Hepatocyte (in vitro differentiated cells): ENCODE results near the gene TM4SF1. TPM values are rescaled to one million over a fixed set of nuclear protein-coding genes. Genes with fewer than 3 reads are reported as not detected.

ENCODE experiments used
- DNase-seq: peaks from one replicate; pipeline ENCODE4 v3.0.0-alpha.2; 2016; ENCODE audit warnings: low spot score
- H2AFZ ChIP-seq: fragments of 200-600 bp; sonication (generic); 2 replicates; pipeline ENCODE4 v1.6.0; 2016; ENCODE audit warnings: antibody characterized with exemption, mild to moderate bottlenecking
- H3K27ac ChIP-seq: fragments of 200-600 bp; sonication (generic); 2 replicates; pipeline ENCODE4 v1.5.1; 2016; ENCODE audit warnings: mild to moderate bottlenecking
- H3K27me3 ChIP-seq: fragments of 200-600 bp; sonication (generic); 2 replicates; pipeline ENCODE4 v1.6.1; 2016
- H3K36me3 ChIP-seq: fragments of 200-600 bp; sonication (generic); replicated peaks from 2 replicates; pipeline ENCODE4 v1.5.1; 2016; ENCODE audit warnings: low read depth; ENCODE audit not compliant: insufficient read depth
- H3K4me1 ChIP-seq: fragments of 200-600 bp; sonication (generic); 2 replicates; pipeline ENCODE4 v1.5.1; 2016; ENCODE audit warnings: mild to moderate bottlenecking, moderate library complexity; ENCODE audit not compliant: insufficient read depth
- H3K4me2 ChIP-seq: fragments of 200-600 bp; sonication (generic); 2 replicates; pipeline ENCODE4 v1.6.0; 2016
- H3K4me3 ChIP-seq: fragments of 200-600 bp; sonication (generic); 2 replicates; pipeline ENCODE4 v1.5.1; 2016; ENCODE audit warnings: mild to moderate bottlenecking
- H3K79me2 ChIP-seq: fragments of 200-600 bp; sonication (generic); 2 replicates; pipeline ENCODE4 v1.6.0; 2017; ENCODE audit warnings: mild to moderate bottlenecking
- H3K9me2 ChIP-seq: fragments of 200-600 bp; sonication (generic); replicated peaks from 2 replicates; pipeline ENCODE4 v1.6.0; 2017; ENCODE audit warnings: mild to moderate bottlenecking; ENCODE audit not compliant: insufficient read depth
- H3K9me3 ChIP-seq: fragments of 200-600 bp; sonication (generic); 2 replicates; pipeline ENCODE4 v1.5.1; 2016; ENCODE audit warnings: low read depth, mild to moderate bottlenecking
- H4K20me1 ChIP-seq: fragments of 200-600 bp; sonication (generic); 2 replicates; pipeline ENCODE4 v1.6.0; 2016; ENCODE audit warnings: mild to moderate bottlenecking; ENCODE audit not compliant: insufficient read depth, poor library complexity, severe bottlenecking
- CTCF ChIP-seq: fragments of 200-600 bp; sonication (generic); IDR thresholded peaks from 2 replicates; pipeline ENCODE4 v1.5.1; 2016; ENCODE audit warnings: antibody characterized with exemption, mild to moderate bottlenecking; ENCODE audit not compliant: poor library complexity
- EZH2 ChIP-seq: fragments of 200-600 bp; sonication (generic); IDR thresholded peaks from 2 replicates; pipeline ENCODE4 v1.6.1; 2016; ENCODE audit warnings: antibody characterized with exemption, mild to moderate bottlenecking, borderline replicate concordance
- EZH2phosphoT487 ChIP-seq: fragments of 200-600 bp; sonication (generic); IDR thresholded peaks from one replicate; pipeline ENCODE4 v1.6.1; 2018; ENCODE audit warnings: antibody characterized with exemption, mild to moderate bottlenecking, low read depth, moderate library complexity; ENCODE audit not compliant: unreplicated experiment, severe bottlenecking
- WGBS: methylation state at CpG from one replicate; pipeline ENCODE4 v1.1.6; 2016; ENCODE audit warnings: low lambda C conversion rate; ENCODE audit errors: missing lambda C conversion rate; 5-methylcytosine and 5-hydroxymethylcytosine counted together
- polyA plus RNA-seq: library from polyadenylated mRNA; unstranded; fragments of >200 nt; fragmentation: Nextera tagmentation; extraction: Ambion mirVana; gene quantifications from 2 replicates; pipeline ENCODE4 v1.2.1, GENCODE V29; 2016
- total RNA-seq: library from RNA; depleted of rRNA; stranded (reverse); fragments of >200 nt; gene quantifications from 2 replicates; pipeline ENCODE4 v1.2.3, GENCODE V29; 2014

Gene TM4SF1
- total and polyA plus RNA-seq, 2 experiments from 2014 or later = 166 to 179 TPM

GRCh38 chr3:149330609-149331331 lies 46.7 kb downstream of the TM4SF1 start:
- Histone ChIP-seq H4K20me1 (no peaks in the 10 kb centered on the region), H3K27ac (no peak overlapping the region), H3K9me3 (no peaks in the 10 kb centered on the region), H3K27me3 (no peaks in the 10 kb centered on the region), H2AFZ (no peak overlapping the region), H3K4me1 (no peaks in the 10 kb centered on the region), H3K4me3 (no peak overlapping the region), H3K4me2 (no peak overlapping the region), H3K79me2 (no peaks in the 10 kb centered on the region), H3K36me3 (no peaks in the 10 kb centered on the region), H3K9me2 (no peaks in the 10 kb centered on the region)
- DNase-seq = no peak
- TF ChIP-seq CTCF (no peak), EZH2 (no peak), EZH2phosphoT487 (no peak)
- 93% methylated on average over 2 of the region's 2 CpGs for WGBS

GRCh38 chr3:149327156-149327555 lies 50.3 kb downstream of the TM4SF1 start:
- Histone ChIP-seq H3K4me3 (no peak overlapping the region), H3K27ac (no peak overlapping the region), H2AFZ (no peak overlapping the region), H3K9me2 (no peaks in the 10 kb centered on the region), H3K79me2 (no peaks in the 10 kb centered on the region), H4K20me1 (no peaks in the 10 kb centered on the region), H3K9me3 (no peaks in the 10 kb centered on the region), H3K4me2 (no peak overlapping the region), H3K4me1 (no peaks in the 10 kb centered on the region), H3K36me3 (no peaks in the 10 kb centered on the region), H3K27me3 (no peaks in the 10 kb centered on the region)
- TF ChIP-seq EZH2 = no peak
- no peak for TF ChIP-seq CTCF
- TF ChIP-seq EZH2phosphoT487 = no peak
- DNase-seq = no peak
- 92% methylated on average over 2 of the region's 2 CpGs for WGBS

- Histone ChIP-seq H4K20me1 (no peaks in the 10 kb centered on the region), H3K4me1 (no peaks in the 10 kb centered on the region), H3K79me2 (no peaks in the 10 kb centered on the region), H3K9me3 (no peaks in the 10 kb centered on the region), H3K27ac (no peak overlapping the region), H2AFZ (no peak overlapping the region), H3K27me3 (no peaks in the 10 kb centered on the region), H3K9me2 (no peaks in the 10 kb centered on the region), H3K4me3 (no peak overlapping the region), H3K36me3 (no peaks in the 10 kb centered on the region), H3K4me2 (no peak overlapping the region)
- no peak for DNase-seq
- TF ChIP-seq CTCF (no peak), EZH2 (no peak), EZH2phosphoT487 (no peak)
Measured at GRCh38 chr3:149325581-149325980, 51.9 kb downstream of the TM4SF1 start.

GRCh38 chr3:149324332-149324731 lies 53.1 kb downstream of the TM4SF1 start:
- H3K4me3 ChIP-seq = no peak overlapping the region
- no peaks in the 10 kb centered on the region for H3K79me2 ChIP-seq
- no peak for DNase-seq
- no peak overlapping the region for H2AFZ ChIP-seq
- H3K9me3 ChIP-seq = no peaks in the 10 kb centered on the region
- H3K4me1 ChIP-seq = no peaks in the 10 kb centered on the region
- H3K4me2 ChIP-seq = no peak overlapping the region
- no peaks in the 10 kb centered on the region for H3K9me2 ChIP-seq
- H3K36me3 ChIP-seq = no peaks in the 10 kb centered on the region
- no peaks in the 10 kb centered on the region for H4K20me1 ChIP-seq
- TF ChIP-seq EZH2 (no peak), CTCF (no peak), EZH2phosphoT487 (no peak)
- H3K27ac ChIP-seq = no peak overlapping the region
- H3K27me3 ChIP-seq = no peaks in the 10 kb centered on the region
